K562 (cell line): Measurements from ENCODE around the gene MARS1. TPM values are rescaled to one million over a fixed set of nuclear protein-coding genes. Genes with fewer than 3 reads are reported as not detected.

Source experiments
- ATF7 ChIP-seq: fragments of 450-650 bp; IDR thresholded peaks from 2 replicates; pipeline ENCODE4 v1.7.1; 2014; ENCODE audit warnings: mild to moderate bottlenecking, moderate library complexity
- CEBPB ChIP-seq: fragments of 450-650 bp; IDR thresholded peaks from 2 replicates; pipeline ENCODE4 v1.6.1; 2016; ENCODE audit warnings: missing genetic modification characterization, missing compliant biosample characterization
- CHD4 ChIP-seq: fragments of 200-600 bp; sonication (generic); IDR thresholded peaks from 3 replicates; pipeline ENCODE4 v1.6.1; 2012; ENCODE audit warnings: low read depth, mild to moderate bottlenecking, mixed read lengths, low read length, inconsistent platforms; ENCODE audit not compliant: insufficient read depth, insufficient replicate concordance, poor library complexity, severe bottlenecking
- ELF1 ChIP-seq: fragments of 200-800 bp; sonication (Bioruptor generic); IDR thresholded peaks from 2 replicates; pipeline ENCODE4 v1.6.1; 2016; ENCODE audit warnings: missing genetic modification characterization, missing compliant biosample characterization
- KDM5B ChIP-seq: fragments of 200-600 bp; sonication (generic); IDR thresholded peaks from 2 replicates; pipeline ENCODE4 v1.6.1; 2012; ENCODE audit warnings: low read depth, mild to moderate bottlenecking, moderate library complexity, low read length, control low read depth, inconsistent platforms; ENCODE audit not compliant: insufficient replicate concordance
- NFRKB ChIP-seq: fragments of 450-650 bp; IDR thresholded peaks from 2 replicates; pipeline ENCODE4 v1.6.1; 2016; ENCODE audit warnings: low read depth
- POLR2B ChIP-seq: fragments of 450-650 bp; IDR thresholded peaks from 2 replicates; pipeline ENCODE4 v1.6.1; 2018; ENCODE audit warnings: low read depth; ENCODE audit not compliant: partially characterized antibody
- RAD21 ChIP-seq, 2 experiments: fragments of 250-450 bp in 1 of 2; fragments of 450-650 bp in 1 of 2; sonication (Bioruptor Pico) in 1 of 2; formaldehyde crosslinking in 1 of 2; IDR thresholded peaks in 1 of 2; conservative IDR thresholded peaks in 1 of 2; 2 replicates each; pipeline versions ENCODE4 v1.4.0 to v1.8.0; 2020 to 2022; ENCODE audit warnings: mild to moderate bottlenecking in 2 of 2, moderate library complexity in 1 of 2
- SIN3B ChIP-seq: fragments of 450-650 bp; IDR thresholded peaks from 2 replicates; pipeline ENCODE4 v1.6.1; 2017; ENCODE audit warnings: low read depth, mild to moderate bottlenecking, moderate library complexity
- SPI1 ChIP-seq: IDR thresholded peaks from 2 replicates; pipeline ENCODE4 v1.6.1; 2011; ENCODE audit warnings: low read depth, low read length, control low read depth, borderline replicate concordance
- TEAD1 ChIP-seq, 2 experiments: fragments of 450-650 bp in 1 of 2; sonication (generic) in 1 of 2; formaldehyde crosslinking; IDR thresholded peaks; 2 replicates each; pipeline versions ENCODE4 v1.4.0 to v1.8.0; 2020 to 2022; ENCODE audit warnings: mild to moderate bottlenecking in 2 of 2, missing genetic modification reagents in 1 of 2
- XRCC4 ChIP-seq: IDR thresholded peaks from one replicate; pipeline ENCODE4 v1.6.1; 2011; ENCODE audit not compliant: insufficient read depth, insufficient read length; ENCODE audit errors: extremely low read depth
- ZBTB9 ChIP-seq: fragments of 450-650 bp; formaldehyde crosslinking; IDR thresholded peaks from 2 replicates; pipeline ENCODE4 v1.4.0; 2020; ENCODE audit warnings: mild to moderate bottlenecking, moderate library complexity
- ZNF274 ChIP-seq: IDR thresholded peaks from 2 replicates; pipeline ENCODE4 v1.6.1; 2011; ENCODE audit warnings: low read depth, mild to moderate bottlenecking, low read length, moderate library complexity, borderline replicate concordance
- ZNF444 ChIP-seq: fragments of 250-450 bp; sonication (Bioruptor Pico); IDR thresholded peaks from 2 replicates; pipeline ENCODE4 v1.4.0; 2020; ENCODE audit warnings: mild to moderate bottlenecking, moderate library complexity
- polyA plus RNA-seq, 8 experiments: library from polyadenylated mRNA; depleted of rRNA in 4 of 8; stranded (reverse) in 5 of 8; unstranded in 3 of 8; fragments of >200 nt; fragmentation: Nextera tagmentation in 2 of 8; fragmentation: Illumina TruSeq in 1 of 8; extraction: Ambion mirVana in 2 of 8; extraction: Trizol in 1 of 8; gene quantifications; 2 replicates each; pipeline versions ENCODE4 v1.2.1 to v1.2.3, GENCODE V29; 2011 to 2014; ENCODE audit warnings: inconsistent platforms in 1 of 8, missing spikeins in 1 of 8
- total RNA-seq, 7 experiments: library from RNA; depleted of rRNA in 6 of 7; stranded (reverse); fragments of >200 nt in 6 of 7; fragmentation: Illumina TruSeq in 2 of 7; extraction: Trizol in 2 of 7; gene quantifications; 2 replicates each; pipeline versions ENCODE4 v1.2.1 to v1.2.3, GENCODE V29; 2011 to 2021; ENCODE audit warnings: low replicate concordance in 1 of 7
- TF ChIP-seq, protein P1 (sequence below): IDR thresholded peaks from 2 replicates; pipeline ENCODE4 v1.6.1; 2012; ENCODE audit warnings: low read depth, low read length, improper control_type of control experiment, borderline replicate concordance
- TF ChIP-seq, protein P2 (sequence below): fragments of 450-650 bp; conservative IDR thresholded peaks from 2 replicates; pipeline ENCODE4 v1.6.1; 2016; ENCODE audit warnings: missing genetic modification characterization, low read depth, mild to moderate bottlenecking, missing compliant biosample characterization, moderate library complexity
- TF ChIP-seq, protein P3 (sequence below): fragments of 450-650 bp; formaldehyde crosslinking; IDR thresholded peaks from 2 replicates; pipeline ENCODE4 v1.4.0; 2020; ENCODE audit warnings: mild to moderate bottlenecking, mixed read lengths

The MARS1 gene
- total and polyA plus RNA-seq, 9 of the 15 experiments (the other 6 are each of a cell fraction or from before 2014, with no cell fraction given), result 117 to 382 (median 220) TPM

DNA sequence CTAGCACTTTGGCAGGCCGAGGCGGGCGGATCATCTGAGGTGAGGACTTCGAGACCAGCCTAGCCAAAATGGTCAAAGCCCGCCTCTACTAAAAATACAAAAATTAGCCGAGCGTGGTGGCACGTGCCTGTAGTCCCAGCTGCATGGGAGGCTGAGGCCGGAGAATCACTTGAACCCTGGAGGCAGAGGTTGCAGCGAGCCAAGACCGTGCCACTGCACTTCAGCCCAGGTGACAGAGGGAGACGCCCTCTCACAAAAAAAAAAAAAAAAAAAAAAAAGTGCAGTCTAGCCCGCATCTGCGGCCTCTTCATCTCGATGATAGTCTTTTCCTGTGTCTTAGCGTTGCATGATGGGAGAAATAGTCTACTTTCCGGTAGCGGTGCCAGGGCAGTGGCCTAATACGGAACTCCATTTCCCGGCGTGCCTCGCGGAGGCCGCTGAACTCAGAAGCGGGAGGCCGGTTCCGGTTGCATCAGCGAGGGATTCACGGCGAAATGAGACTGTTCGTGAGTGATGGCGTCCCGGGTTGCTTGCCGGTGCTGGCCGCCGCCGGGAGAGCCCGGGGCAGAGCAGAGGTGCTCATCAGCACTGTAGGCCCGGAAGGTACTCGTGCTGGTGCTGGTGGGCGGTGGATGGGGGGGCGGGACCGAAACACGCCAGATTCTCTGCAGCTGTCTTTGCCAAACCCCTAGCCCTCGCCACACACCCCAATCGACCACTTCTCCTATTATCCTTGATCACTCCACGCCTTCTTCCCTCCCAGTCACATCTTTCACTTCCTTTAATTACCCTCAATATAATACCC is at the start of gene MARS1 (continued):
- TF ChIP-seq, protein P1, sequence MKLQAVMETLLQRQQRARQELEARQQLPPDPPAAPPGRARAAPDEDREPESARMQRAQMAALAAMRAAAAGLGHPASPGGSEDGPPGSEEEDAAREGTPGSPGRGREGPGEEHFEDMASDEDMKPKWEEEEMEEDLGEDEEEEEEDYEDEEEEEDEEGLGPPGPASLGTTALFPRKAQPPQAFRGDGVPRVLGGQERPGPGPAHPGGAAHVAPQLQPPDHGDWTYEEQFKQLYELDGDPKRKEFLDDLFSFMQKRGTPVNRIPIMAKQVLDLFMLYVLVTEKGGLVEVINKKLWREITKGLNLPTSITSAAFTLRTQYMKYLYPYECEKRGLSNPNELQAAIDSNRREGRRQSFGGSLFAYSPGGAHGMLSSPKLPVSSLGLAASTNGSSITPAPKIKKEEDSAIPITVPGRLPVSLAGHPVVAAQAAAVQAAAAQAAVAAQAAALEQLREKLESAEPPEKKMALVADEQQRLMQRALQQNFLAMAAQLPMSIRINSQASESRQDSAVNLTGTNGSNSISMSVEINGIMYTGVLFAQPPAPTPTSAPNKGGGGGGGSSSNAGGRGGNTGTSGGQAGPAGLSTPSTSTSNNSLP, result no peak
- TF ChIP-seq CEBPB (tag) (peak; percentile 92), CHD4 (no peak), KDM5B (peak; percentile 70), ZNF444 (CRISPR knock-in tag) (no peak), ATF7 (peak; percentile 92), XRCC4 (no peak), ZBTB9 (CRISPR knock-in tag) (0 out of 2 replicates have a peak, but pooled peaks have one; percentile 16), POLR2B (peak; percentile 66), TEAD1 (CRISPR knock-in tag; IDR thresholded peaks at IDR 0.05) (peak; percentile 23 to 62; a peak in 1 of 4 replicates), ZNF274 (no peak), SIN3B (0 out of 2 replicates have a peak, but pooled peaks have one; percentile 44), NFRKB (peak; percentile 86), SPI1 (peak; percentile 73), ELF1 (tag) (peak; percentile 92), RAD21 (CRISPR knock-in tag; conservative IDR thresholded peaks at IDR 0.05 in 1 of 2, IDR thresholded peaks at IDR 0.05 in 1 of 2) (peak in 1 of 2 experiments; percentile 24; a peak in 2 of 4 replicates)
- TF ChIP-seq, protein P2, sequence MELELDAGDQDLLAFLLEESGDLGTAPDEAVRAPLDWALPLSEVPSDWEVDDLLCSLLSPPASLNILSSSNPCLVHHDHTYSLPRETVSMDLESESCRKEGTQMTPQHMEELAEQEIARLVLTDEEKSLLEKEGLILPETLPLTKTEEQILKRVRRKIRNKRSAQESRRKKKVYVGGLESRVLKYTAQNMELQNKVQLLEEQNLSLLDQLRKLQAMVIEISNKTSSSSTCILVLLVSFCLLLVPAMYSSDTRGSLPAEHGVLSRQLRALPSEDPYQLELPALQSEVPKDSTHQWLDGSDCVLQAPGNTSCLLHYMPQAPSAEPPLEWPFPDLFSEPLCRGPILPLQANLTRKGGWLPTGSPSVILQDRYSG (tag), result no peak
- TF ChIP-seq, protein P3, sequence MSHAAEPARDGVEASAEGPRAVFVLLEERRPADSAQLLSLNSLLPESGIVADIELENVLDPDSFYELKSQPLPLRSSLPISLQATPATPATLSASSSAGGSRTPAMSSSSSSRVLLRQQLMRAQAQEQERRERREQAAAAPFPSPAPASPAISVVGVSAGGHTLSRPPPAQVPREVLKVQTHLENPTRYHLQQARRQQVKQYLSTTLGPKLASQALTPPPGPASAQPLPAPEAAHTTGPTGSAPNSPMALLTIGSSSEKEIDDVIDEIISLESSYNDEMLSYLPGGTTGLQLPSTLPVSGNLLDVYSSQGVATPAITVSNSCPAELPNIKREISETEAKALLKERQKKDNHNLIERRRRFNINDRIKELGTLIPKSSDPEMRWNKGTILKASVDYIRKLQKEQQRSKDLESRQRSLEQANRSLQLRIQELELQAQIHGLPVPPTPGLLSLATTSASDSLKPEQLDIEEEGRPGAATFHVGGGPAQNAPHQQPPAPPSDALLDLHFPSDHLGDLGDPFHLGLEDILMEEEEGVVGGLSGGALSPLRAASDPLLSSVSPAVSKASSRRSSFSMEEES (CRISPR knock-in tag), result no peak
